Measurements from ENCODE around the gene EIF2B4. TPM values are rescaled to one million over a fixed set of nuclear protein-coding genes. Genes with fewer than 3 reads are reported as not detected.

The EIF2B4 gene
- total RNA-seq, 1 donor from 2014 or later = 29.7 TPM

GRCh38 chr2:27378096-27378808 is 8.1 kb upstream of the EIF2B4 start:
- FAIRE-seq (no peak), DNase-seq (ENCODE audit: low read depth) (no peak)
- TF ChIP-seq CTCF (IDR thresholded peaks at IDR 0.05; ENCODE audit: insufficient read depth, low read length, severe bottlenecking) = peak; percentile 36
- H3K36me3 ChIP-seq (ENCODE audit: control insufficient read depth, insufficient read depth, low read length) = peaks cover 28% of the 10 kb centered on the region
- no peak overlapping the region for H3K4me3 ChIP-seq (ENCODE audit: low read depth, low read length)
- H3K27me3 ChIP-seq (ENCODE audit: control insufficient read depth, insufficient read depth, low read length) = no peaks in the 10 kb centered on the region

GRCh38 chr2:27377618-27378095 is 7.5 kb upstream of the EIF2B4 start:
- FAIRE-seq (no peak), DNase-seq (ENCODE audit: low read depth) (no peak)
- peaks cover 31% of the 10 kb centered on the region for H3K36me3 ChIP-seq (ENCODE audit: control insufficient read depth, insufficient read depth, low read length)
- no peaks in the 10 kb centered on the region for H3K27me3 ChIP-seq (ENCODE audit: control insufficient read depth, insufficient read depth, low read length)
- no peak for TF ChIP-seq CTCF (IDR thresholded peaks at IDR 0.05; ENCODE audit: insufficient read depth, low read length, severe bottlenecking)
- no peak overlapping the region for H3K4me3 ChIP-seq (ENCODE audit: low read depth, low read length)

GRCh38 chr2:27376866-27377617 is 6.9 kb upstream of the EIF2B4 start:
- Histone ChIP-seq H3K27me3 (ENCODE audit: control insufficient read depth, insufficient read depth, low read length) (no peaks in the 10 kb centered on the region), H3K4me3 (ENCODE audit: low read depth, low read length) (no peak overlapping the region), H3K36me3 (ENCODE audit: control insufficient read depth, insufficient read depth, low read length) (peaks cover 31% of the 10 kb centered on the region)
- TF ChIP-seq CTCF (IDR thresholded peaks at IDR 0.05; ENCODE audit: insufficient read depth, low read length, severe bottlenecking) = no peak
- FAIRE-seq = no peak
- no peak for DNase-seq (ENCODE audit: low read depth)

GRCh38 chr2:27376151-27376865 is 6.2 kb upstream of the EIF2B4 start:
- DNase-seq (ENCODE audit: low read depth) (no peak), FAIRE-seq (no peak)
- Histone ChIP-seq H3K4me3 (ENCODE audit: low read depth, low read length) (no peak overlapping the region), H3K36me3 (ENCODE audit: control insufficient read depth, insufficient read depth, low read length) (peaks cover 27% of the 10 kb centered on the region), H3K27me3 (ENCODE audit: control insufficient read depth, insufficient read depth, low read length) (no peaks in the 10 kb centered on the region)
- no peak for TF ChIP-seq CTCF (IDR thresholded peaks at IDR 0.05; ENCODE audit: insufficient read depth, low read length, severe bottlenecking)

GRCh38 chr2:27375513-27376099 is 5.5 kb upstream of the EIF2B4 start:
- FAIRE-seq (no peak), DNase-seq (ENCODE audit: low read depth) (no peak)
- no peaks in the 10 kb centered on the region for H3K27me3 ChIP-seq (ENCODE audit: control insufficient read depth, insufficient read depth, low read length)
- no peak for TF ChIP-seq CTCF (IDR thresholded peaks at IDR 0.05; ENCODE audit: insufficient read depth, low read length, severe bottlenecking)
- H3K4me3 ChIP-seq (ENCODE audit: low read depth, low read length) = no peak overlapping the region
- H3K36me3 ChIP-seq (ENCODE audit: control insufficient read depth, insufficient read depth, low read length) = peaks cover 27% of the 10 kb centered on the region

All from bronchial epithelial cell (primary cell).